ENCODE measurements around the gene C10orf90.

Gene C10orf90

DNA sequence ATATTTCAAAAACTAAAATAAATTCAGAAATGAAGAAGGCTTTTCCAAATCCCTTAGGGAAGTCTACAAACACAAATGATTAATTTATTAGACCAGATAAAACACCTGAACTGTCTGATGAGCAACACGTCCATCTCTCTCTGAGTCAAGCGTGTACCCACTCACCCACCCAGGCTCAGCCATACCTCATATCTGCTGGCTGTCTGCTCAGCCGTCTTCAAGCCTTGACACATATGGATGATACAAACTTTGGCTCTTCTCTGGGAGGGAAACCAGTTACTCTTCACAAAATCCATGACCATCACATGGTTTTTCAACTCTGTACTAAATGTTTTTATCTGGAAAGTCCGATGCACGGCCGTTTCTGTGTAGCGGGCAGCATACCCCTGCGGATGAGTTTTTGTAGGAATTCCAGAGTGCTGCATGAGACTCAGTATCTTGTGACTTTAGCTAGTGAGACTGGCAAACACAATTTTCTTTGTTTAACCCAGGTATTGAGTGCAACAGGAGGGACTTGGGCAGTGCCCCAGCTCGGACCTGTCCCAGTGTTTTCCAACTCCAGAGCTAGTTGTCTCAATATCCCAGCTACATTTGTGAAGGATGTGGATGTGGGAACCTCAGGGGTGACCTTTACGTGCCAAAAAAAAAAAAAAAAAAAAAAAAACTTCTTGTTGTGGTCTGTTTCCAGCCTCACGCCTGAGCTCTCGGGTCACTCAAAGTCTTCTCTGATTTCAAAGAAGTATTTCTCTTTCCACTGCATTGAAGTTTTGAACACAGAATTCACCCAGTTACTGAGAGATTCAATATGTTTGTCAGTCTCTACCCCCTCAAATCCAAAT lies at the start of gene C10orf90:
Gene C10orf90 (minus strand): TSS at position 638 of the 839 bp plus-strand sequence. CDS start 213 bp downstream, at position 425.
- in situ Hi-C loops (cut with MboI; ENCODE audit: low sequenced_read_pairs, unreplicated experiment): no loop called here
- TF ChIP-seq, protein P1, sequence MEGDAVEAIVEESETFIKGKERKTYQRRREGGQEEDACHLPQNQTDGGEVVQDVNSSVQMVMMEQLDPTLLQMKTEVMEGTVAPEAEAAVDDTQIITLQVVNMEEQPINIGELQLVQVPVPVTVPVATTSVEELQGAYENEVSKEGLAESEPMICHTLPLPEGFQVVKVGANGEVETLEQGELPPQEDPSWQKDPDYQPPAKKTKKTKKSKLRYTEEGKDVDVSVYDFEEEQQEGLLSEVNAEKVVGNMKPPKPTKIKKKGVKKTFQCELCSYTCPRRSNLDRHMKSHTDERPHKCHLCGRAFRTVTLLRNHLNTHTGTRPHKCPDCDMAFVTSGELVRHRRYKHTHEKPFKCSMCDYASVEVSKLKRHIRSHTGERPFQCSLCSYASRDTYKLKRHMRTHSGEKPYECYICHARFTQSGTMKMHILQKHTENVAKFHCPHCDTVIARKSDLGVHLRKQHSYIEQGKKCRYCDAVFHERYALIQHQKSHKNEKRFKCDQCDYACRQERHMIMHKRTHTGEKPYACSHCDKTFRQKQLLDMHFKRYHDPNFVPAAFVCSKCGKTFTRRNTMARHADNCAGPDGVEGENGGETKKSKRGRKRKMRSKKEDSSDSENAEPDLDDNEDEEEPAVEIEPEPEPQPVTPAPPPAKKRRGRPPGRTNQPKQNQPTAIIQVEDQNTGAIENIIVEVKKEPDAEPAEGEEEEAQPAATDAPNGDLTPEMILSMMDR (IDR thresholded peaks at IDR 0.05; ENCODE audit: borderline replicate concordance, control extremely low read depth, extremely low read depth, insufficient read depth, missing control alignments): no peak
- DNase-seq (ENCODE audit: low spot score): no peak

DNA sequence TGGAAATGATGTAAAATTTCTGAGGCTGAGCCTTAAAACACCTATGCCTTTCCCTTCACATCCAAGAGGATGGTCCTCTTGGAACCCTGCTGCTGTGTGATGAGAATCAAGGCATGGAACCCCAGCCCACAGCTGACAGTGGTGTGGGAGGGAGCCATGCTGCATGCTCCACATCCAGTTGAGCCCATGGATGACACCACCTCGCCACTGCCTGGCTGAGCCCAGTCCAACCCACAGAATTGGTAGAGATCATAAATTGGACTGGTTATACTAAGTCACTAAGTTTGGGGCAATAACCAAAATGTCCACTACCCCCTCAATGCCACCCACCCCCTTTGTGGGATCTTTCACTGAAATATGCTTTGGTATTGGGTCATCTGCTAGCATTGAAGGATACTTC lies 45.9 kb upstream of the C10orf90 start:
- TF ChIP-seq, protein P1 (IDR thresholded peaks at IDR 0.05; ENCODE audit: borderline replicate concordance, control extremely low read depth, extremely low read depth, insufficient read depth, missing control alignments): no peak
- in situ Hi-C loops (cut with MboI; ENCODE audit: low sequenced_read_pairs, unreplicated experiment): no loop called here

GRCh38 chr10:126713594-126713993 lies 43.1 kb upstream of the C10orf90 start:
- in situ Hi-C loops (cut with MboI; ENCODE audit: low sequenced_read_pairs, unreplicated experiment): no loop called here
- TF ChIP-seq, protein P1 (IDR thresholded peaks at IDR 0.05; ENCODE audit: borderline replicate concordance, control extremely low read depth, extremely low read depth, insufficient read depth, missing control alignments): no peak
- no peak for DNase-seq (ENCODE audit: low spot score)

More for the DNA sequence above, 45.9 kb upstream of the C10orf90 start:
- no peak for DNase-seq (ENCODE audit: low spot score)

- in situ Hi-C loops (cut with MboI; ENCODE audit: low sequenced_read_pairs, unreplicated experiment): no loop called here
- TF ChIP-seq, protein P1 (IDR thresholded peaks at IDR 0.05; ENCODE audit: borderline replicate concordance, control extremely low read depth, extremely low read depth, insufficient read depth, missing control alignments): no peak
- no peak for DNase-seq (ENCODE audit: low spot score)
These were observed 42.2 kb upstream of the C10orf90 start for GRCh38 chr10:126712681-126713080.

DNA sequence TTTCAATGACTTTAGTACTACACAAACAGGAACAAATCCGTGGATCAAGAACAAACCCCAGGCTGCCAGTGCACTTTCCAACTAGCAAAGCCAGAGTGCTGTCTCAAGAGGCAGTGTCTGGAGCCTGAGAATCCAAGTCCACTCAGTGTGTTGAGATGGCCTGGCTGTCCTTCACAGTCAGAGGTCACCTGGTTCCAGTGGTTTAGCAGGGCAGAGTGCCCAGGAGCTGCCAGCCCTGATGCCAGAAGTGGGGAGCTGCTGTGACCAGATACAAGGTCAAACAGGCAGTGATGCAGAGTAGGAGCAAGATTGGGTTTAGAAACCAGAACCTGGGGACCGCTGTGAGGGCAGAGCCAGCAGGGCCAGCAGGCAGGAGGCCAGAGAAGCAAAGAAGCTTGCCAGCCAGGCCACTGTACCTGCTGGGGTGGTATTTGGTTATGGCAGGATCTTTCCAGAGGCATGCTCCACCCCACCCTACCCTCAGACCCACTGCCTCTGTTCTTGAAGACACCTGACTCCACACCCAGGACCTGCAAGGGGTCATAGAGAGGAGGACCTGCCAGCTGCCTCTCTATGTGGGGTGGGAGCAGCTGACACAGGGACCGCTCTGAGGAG lies 35.6 kb upstream of the C10orf90 start:
- in situ Hi-C loops (cut with MboI; ENCODE audit: low sequenced_read_pairs, unreplicated experiment): no loop called here
- DNase-seq (ENCODE audit: low spot score): no peak
- TF ChIP-seq, protein P1 (IDR thresholded peaks at IDR 0.05; ENCODE audit: borderline replicate concordance, control extremely low read depth, extremely low read depth, insufficient read depth, missing control alignments): no peak

DNA sequence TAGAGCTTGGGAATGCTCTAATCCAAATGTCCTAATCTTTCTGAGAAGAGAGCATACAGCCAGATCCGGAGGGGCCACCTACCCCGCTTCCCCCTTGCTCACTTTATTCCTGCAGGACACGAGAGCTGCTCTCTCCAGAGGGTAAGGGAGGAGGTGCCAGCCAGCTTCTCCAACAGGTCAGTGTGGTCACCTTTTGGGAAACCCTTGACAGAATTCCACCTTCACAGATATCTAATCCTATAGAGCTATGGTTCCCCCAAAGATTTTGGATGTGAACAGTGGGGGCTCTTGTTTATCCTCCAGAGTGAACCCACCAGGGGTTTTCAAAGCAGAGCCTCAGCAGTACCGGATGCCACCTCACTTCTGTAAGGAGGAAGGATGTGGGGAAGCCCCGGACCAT lies 34.6 kb upstream of the C10orf90 start:
- in situ Hi-C loops (cut with MboI; ENCODE audit: low sequenced_read_pairs, unreplicated experiment): no loop called here
- TF ChIP-seq, protein P1 (IDR thresholded peaks at IDR 0.05; ENCODE audit: borderline replicate concordance, control extremely low read depth, extremely low read depth, insufficient read depth, missing control alignments): no peak
- no peak for DNase-seq (ENCODE audit: low spot score)
